ENCODE measurements around the gene NADSYN1.

DNA sequence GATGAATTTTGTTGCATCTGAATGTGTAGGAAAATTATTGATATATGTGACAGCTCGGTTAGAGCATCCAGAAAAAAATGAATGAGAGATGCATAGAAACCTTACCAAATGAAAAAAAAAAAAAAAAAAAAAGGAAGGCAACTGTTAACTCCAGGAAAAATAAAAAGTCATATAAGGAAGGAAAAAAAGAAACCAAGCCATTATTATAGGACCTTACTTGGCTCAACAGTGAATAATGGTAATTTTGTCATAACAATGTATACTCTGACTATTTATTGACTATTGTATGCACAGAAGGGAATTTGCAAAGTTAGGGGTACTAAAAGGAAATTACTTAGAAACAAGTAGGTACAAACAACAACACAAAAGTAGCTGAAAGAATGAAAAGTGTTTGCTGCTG lies 6.9 kb upstream of the NADSYN1 start:
- TF ChIP-seq, protein P1, sequence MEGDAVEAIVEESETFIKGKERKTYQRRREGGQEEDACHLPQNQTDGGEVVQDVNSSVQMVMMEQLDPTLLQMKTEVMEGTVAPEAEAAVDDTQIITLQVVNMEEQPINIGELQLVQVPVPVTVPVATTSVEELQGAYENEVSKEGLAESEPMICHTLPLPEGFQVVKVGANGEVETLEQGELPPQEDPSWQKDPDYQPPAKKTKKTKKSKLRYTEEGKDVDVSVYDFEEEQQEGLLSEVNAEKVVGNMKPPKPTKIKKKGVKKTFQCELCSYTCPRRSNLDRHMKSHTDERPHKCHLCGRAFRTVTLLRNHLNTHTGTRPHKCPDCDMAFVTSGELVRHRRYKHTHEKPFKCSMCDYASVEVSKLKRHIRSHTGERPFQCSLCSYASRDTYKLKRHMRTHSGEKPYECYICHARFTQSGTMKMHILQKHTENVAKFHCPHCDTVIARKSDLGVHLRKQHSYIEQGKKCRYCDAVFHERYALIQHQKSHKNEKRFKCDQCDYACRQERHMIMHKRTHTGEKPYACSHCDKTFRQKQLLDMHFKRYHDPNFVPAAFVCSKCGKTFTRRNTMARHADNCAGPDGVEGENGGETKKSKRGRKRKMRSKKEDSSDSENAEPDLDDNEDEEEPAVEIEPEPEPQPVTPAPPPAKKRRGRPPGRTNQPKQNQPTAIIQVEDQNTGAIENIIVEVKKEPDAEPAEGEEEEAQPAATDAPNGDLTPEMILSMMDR (IDR thresholded peaks at IDR 0.05 in 8 of 11, conservative IDR thresholded peaks at IDR 0.05 in 3 of 11), result no peak
- no peak for TF ChIP-seq POLR2A (IDR thresholded peaks at IDR 0.05)
- TF ChIP-seq POLR2AphosphoS5 (IDR thresholded peaks at IDR 0.05), result no peak

Data from spleen (tissue), 7 donors.